Smooth muscle cell (in vitro differentiated cells): ENCODE measurements around the gene CETN2. TPM values are rescaled to one million over a fixed set of nuclear protein-coding genes. Genes with fewer than 3 reads are reported as not detected.

Experiments
- DNase-seq: peaks from one replicate; lab custom pipeline; 2025; ENCODE audit not compliant: unreplicated experiment; lab: John Stamatoyannopoulos, UW
- H2AFZ ChIP-seq: fragments of 200-600 bp; sonication (generic); 2 replicates; pipeline ENCODE4 v1.6.0; 2016; ENCODE audit warnings: antibody characterized with exemption, low read depth, mild to moderate bottlenecking
- H3F3A ChIP-seq: fragments of 200-600 bp; sonication (generic); 2 replicates; pipeline ENCODE4 v1.6.0; 2017; ENCODE audit warnings: antibody characterized with exemption, low read depth
- H3K27ac ChIP-seq: fragments of 200-600 bp; sonication (generic); 2 replicates; pipeline ENCODE4 v1.5.1; 2016; ENCODE audit warnings: low read depth, mild to moderate bottlenecking
- H3K27me3 ChIP-seq: fragments of 200-600 bp; sonication (generic); 2 replicates; pipeline ENCODE4 v1.6.1; 2016; ENCODE audit warnings: low read depth, mild to moderate bottlenecking
- H3K36me3 ChIP-seq: fragments of 200-600 bp; sonication (generic); 2 replicates; pipeline ENCODE4 v1.5.1; 2016; ENCODE audit warnings: low read depth
- H3K4me1 ChIP-seq: fragments of 200-600 bp; sonication (generic); 2 replicates; pipeline ENCODE4 v1.5.1; 2016; ENCODE audit warnings: low read depth
- H3K4me2 ChIP-seq: fragments of 200-600 bp; sonication (generic); 2 replicates; pipeline ENCODE4 v1.6.0; 2016; ENCODE audit warnings: mild to moderate bottlenecking
- H3K4me3 ChIP-seq: fragments of 200-600 bp; sonication (generic); 2 replicates; pipeline ENCODE4 v1.5.1; 2016; ENCODE audit warnings: mild to moderate bottlenecking
- H3K79me2 ChIP-seq: fragments of 200-600 bp; sonication (generic); 2 replicates; pipeline ENCODE4 v1.6.0; 2016; ENCODE audit warnings: low read depth, mild to moderate bottlenecking
- H3K9ac ChIP-seq: fragments of 200-600 bp; sonication (generic); 2 replicates; pipeline ENCODE4 v1.6.0; 2016; ENCODE audit warnings: low read depth
- H3K9me3 ChIP-seq: fragments of 200-600 bp; sonication (generic); replicated peaks from 2 replicates; pipeline ENCODE4 v1.5.1; 2016; ENCODE audit warnings: low read depth
- H4K20me1 ChIP-seq: fragments of 200-600 bp; sonication (generic); 2 replicates; pipeline ENCODE4 v1.6.0; 2016; ENCODE audit warnings: low read depth
- WGBS: methylation state at CpG from one replicate; pipeline ENCODE4 v1.1.7; 2016; ENCODE audit warnings: low lambda C conversion rate; 5-methylcytosine and 5-hydroxymethylcytosine counted together
- polyA plus RNA-seq: library from polyadenylated mRNA; unstranded; fragments of >200 nt; fragmentation: Nextera tagmentation; extraction: Ambion mirVana; gene quantifications from 2 replicates; pipeline ENCODE4 v1.2.1, GENCODE V29; 2016
- total RNA-seq: library from RNA; depleted of rRNA; stranded (reverse); fragments of >200 nt; gene quantifications from 2 replicates; pipeline ENCODE4 v1.2.3, GENCODE V29; 2014
- TF ChIP-seq, protein P1 (sequence below): fragments of 200-600 bp; sonication (generic); IDR thresholded peaks from 2 replicates; pipeline ENCODE4 v1.5.1; 2017; ENCODE audit warnings: borderline replicate concordance, mild to moderate bottlenecking, antibody characterized with exemption; ENCODE audit not compliant: insufficient read depth, poor library complexity, severe bottlenecking

CETN2 gene
- 58.3 and 62.1 TPM in 2 replicates for total RNA-seq
- 42.9 and 60.7 TPM in 2 replicates for polyA plus RNA-seq

DNA sequence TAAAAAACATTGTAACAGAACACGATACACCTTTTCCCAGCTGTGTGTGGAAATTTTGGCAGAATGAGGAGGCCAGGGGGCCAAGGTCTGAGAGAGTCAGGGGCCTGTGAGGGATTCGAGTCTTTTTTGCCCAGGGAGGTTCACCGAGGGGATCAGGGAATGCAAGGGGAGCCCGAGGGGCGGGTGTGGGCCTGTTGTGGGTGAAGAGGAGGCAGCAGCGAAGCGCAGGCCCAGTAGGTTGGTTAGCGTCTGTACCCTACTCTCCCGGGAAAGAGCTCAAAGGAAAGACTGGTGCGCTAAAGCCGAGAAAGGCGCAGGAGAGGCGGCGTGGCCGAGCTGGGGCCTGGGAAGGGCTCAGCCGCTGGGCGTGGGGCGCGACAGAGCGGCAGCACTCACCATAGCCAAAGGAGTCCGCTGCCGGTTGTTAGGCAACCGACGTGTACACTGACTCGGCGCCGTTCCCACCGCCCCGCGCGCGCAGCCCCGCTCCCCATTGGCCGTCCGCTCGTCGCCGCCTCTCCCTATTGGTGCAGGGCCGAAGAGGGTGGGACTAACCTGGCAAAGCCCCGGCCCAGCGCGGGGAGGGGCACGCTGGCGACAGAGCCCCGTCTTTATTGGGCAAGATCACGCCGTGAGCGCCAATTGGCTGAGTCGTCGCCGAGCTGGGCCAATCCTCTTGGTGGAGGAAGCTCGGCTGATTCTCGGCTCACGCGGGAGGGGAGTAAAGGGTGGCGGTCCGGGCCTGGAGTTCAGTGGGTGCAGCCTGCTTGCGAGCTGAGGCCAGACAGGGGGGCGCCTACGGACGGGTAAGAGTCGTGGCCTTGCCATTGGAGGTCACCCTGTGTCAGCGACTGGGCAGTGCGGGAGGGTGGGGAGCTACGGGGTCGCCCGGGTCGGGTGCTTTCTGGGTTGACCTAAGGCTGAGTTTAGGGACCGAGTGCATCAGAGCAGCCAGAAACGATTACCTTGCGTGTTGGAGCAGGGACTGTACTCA lies at the start of gene CETN2, which contains the start of gene NSDHL:
Gene CETN2 (minus strand): TSS at position 446 of the 994 bp plus-strand sequence. CDS start 47 bp downstream, at position 399.
Gene NSDHL (plus strand): TSS at position 752 of the 994 bp plus-strand sequence. CDS start 15,262 bp downstream, outside the sequence.
- Histone ChIP-seq H3F3A (no peaks in the 10 kb centered on the region), H3K4me1 (no peaks in the 10 kb centered on the region), H3K79me2 (peaks cover 17% of the 10 kb centered on the region), H3K9ac (peak within 1 kb of the TSS; percentile 97), H3K27me3 (no peaks in the 10 kb centered on the region), H3K9me3 (no peaks in the 10 kb centered on the region), H4K20me1 (no peaks in the 10 kb centered on the region), H3K36me3 (no peaks in the 10 kb centered on the region), H3K4me2 (peak within 1 kb of the TSS; percentile 94), H3K27ac (peak within 1 kb of the TSS; percentile 94), H2AFZ (peak within 1 kb of the TSS; percentile 54), H3K4me3 (peak within 1 kb of the TSS; percentile 73)
- DNase-seq: peak; percentile 77
- WGBS: 46% methylated on average over 54 of the region's 71 CpGs
- TF ChIP-seq, protein P1, sequence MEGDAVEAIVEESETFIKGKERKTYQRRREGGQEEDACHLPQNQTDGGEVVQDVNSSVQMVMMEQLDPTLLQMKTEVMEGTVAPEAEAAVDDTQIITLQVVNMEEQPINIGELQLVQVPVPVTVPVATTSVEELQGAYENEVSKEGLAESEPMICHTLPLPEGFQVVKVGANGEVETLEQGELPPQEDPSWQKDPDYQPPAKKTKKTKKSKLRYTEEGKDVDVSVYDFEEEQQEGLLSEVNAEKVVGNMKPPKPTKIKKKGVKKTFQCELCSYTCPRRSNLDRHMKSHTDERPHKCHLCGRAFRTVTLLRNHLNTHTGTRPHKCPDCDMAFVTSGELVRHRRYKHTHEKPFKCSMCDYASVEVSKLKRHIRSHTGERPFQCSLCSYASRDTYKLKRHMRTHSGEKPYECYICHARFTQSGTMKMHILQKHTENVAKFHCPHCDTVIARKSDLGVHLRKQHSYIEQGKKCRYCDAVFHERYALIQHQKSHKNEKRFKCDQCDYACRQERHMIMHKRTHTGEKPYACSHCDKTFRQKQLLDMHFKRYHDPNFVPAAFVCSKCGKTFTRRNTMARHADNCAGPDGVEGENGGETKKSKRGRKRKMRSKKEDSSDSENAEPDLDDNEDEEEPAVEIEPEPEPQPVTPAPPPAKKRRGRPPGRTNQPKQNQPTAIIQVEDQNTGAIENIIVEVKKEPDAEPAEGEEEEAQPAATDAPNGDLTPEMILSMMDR: no peak

DNA sequence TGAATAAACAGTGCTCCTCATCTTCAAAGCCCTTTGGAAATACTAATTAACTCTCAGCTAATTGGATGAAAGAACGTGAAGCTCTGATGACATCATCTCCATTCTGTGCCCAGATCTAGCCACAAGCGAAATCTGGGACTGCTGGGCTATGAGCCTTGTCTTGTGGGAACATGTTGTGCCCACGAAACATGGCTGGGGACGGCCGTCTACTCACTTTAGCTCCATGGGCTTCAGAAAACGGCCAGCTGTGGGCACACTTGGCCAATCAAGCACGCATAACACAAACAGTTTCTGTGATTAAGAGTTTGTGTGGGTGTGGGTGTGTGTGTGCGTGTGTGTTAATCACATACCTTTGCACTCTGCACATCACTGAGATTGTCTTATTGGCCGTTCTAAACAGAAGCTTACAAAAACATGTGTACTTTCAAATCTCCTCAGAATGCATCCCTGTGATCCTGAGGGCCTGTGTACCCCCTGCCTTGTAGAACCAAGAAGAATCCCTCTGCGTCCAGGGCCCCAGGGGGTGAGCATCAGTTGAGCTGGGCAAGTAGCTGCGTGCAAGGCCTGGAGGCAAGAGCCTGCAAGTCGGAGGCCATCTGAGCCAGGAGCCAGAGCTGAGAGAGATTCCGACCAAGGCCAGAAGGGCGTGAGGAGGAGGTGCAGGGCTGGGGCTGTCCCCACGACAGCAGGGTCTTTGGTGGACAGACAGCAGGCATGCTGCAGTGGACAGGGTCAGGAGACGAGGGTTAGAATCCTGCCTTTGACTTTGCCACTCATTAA lies 48.6 kb upstream of the CETN2 start:
- Histone ChIP-seq H3F3A (no peaks in the 10 kb centered on the region), H3K4me1 (no peaks in the 10 kb centered on the region), H3K36me3 (no peaks in the 10 kb centered on the region), H3K9ac (no peak overlapping the region), H2AFZ (no peak overlapping the region), H3K4me2 (no peak overlapping the region), H3K9me3 (no peaks in the 10 kb centered on the region), H3K4me3 (no peak overlapping the region), H4K20me1 (no peaks in the 10 kb centered on the region), H3K27ac (no peak overlapping the region), H3K79me2 (no peaks in the 10 kb centered on the region), H3K27me3 (no peaks in the 10 kb centered on the region)
- TF ChIP-seq, protein P1: no peak
- no peak for DNase-seq
- WGBS: 63% methylated on average over 16 of the region's 16 CpGs

DNA sequence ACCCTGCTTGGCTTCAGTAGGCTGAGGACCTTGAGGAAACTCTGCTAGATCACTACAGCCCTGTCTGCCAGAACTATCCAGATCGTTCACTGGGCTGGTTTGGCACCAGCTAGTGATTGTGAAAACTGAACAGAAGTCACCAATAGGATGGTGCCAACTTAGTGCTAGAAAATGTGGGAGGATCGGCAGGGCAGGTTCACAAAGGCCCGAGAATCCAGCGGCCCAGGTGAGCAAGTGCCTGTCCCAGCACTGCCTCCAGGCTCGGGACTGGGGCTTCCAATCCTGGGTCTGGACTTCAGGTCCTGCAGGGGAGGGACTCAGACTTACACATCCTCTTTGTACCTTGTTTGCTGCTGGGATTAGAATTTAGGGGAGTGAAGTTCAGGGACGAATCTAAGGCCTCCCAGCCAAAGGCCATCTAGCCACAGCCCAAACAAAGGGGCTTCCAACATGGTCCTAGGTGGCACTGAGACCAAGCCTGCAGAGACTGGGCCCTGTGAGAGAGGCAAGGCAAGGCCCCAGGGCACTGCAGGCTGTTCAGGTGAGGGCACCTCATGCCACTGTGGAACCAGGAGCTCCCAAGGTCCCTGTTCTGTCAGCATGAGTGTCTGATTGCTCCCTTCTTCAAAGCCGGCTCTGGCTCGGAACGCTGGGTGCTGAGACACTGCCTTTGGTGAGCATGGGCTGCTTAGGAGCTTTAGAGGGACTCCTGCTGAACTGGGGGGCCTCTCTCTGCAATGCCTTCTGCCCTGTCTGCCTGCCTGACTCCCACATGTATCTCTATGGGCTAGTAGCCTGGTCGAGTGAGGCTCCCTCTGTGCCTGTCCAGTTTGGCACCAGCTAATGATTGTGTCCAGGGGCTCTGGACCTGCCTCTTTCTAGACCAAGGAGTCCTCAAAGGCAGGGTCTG lies 46.6 kb upstream of the CETN2 start:
- Histone ChIP-seq H3K27me3 (no peaks in the 10 kb centered on the region), H3K9me3 (no peaks in the 10 kb centered on the region), H4K20me1 (no peaks in the 10 kb centered on the region), H3K36me3 (no peaks in the 10 kb centered on the region), H3K9ac (no peak overlapping the region), H3K4me3 (no peak overlapping the region), H3F3A (no peaks in the 10 kb centered on the region), H3K4me2 (no peak overlapping the region), H2AFZ (no peak overlapping the region), H3K79me2 (no peaks in the 10 kb centered on the region), H3K27ac (no peak overlapping the region), H3K4me1 (no peaks in the 10 kb centered on the region)
- TF ChIP-seq, protein P1: no peak
- WGBS: 79% methylated on average over 10 of the region's 10 CpGs
- DNase-seq: no peak
